Rectal smooth muscle tissue (tissue), 1 donor: Measurements from ENCODE around the gene CDH16.
A peak's percentile ranks its signal among the peaks of the same experiment; 100 is the strongest.
"Not testable (repeated sequence)": the region's sequence is repeated elsewhere in the genome, so short reads cannot be mapped to it uniquely, and the experiment has no call there.

Experiments
- H3K27ac ChIP-seq: one replicate; pipeline ENCODE4 v1.7.0; 2013; ENCODE audit warnings: low read depth, low read length, inconsistent platforms
- H3K27me3 ChIP-seq: one replicate; pipeline ENCODE4 v1.7.0; 2013; ENCODE audit warnings: low read length; ENCODE audit not compliant: control insufficient read depth, insufficient read depth
- H3K36me3 ChIP-seq: one replicate; pipeline ENCODE4 v1.7.0; 2013; ENCODE audit warnings: low read length; ENCODE audit not compliant: control insufficient read depth, insufficient read depth
- H3K4me1 ChIP-seq: one replicate; pipeline ENCODE4 v1.7.0; 2013; ENCODE audit warnings: low read length; ENCODE audit not compliant: control insufficient read depth, insufficient read depth
- H3K4me3 ChIP-seq: one replicate; pipeline ENCODE4 v1.7.0; 2013; ENCODE audit warnings: low read length
- H3K9ac ChIP-seq: one replicate; pipeline ENCODE4 v1.7.0; 2013; ENCODE audit warnings: low read length

Gene CDH16, protein sequence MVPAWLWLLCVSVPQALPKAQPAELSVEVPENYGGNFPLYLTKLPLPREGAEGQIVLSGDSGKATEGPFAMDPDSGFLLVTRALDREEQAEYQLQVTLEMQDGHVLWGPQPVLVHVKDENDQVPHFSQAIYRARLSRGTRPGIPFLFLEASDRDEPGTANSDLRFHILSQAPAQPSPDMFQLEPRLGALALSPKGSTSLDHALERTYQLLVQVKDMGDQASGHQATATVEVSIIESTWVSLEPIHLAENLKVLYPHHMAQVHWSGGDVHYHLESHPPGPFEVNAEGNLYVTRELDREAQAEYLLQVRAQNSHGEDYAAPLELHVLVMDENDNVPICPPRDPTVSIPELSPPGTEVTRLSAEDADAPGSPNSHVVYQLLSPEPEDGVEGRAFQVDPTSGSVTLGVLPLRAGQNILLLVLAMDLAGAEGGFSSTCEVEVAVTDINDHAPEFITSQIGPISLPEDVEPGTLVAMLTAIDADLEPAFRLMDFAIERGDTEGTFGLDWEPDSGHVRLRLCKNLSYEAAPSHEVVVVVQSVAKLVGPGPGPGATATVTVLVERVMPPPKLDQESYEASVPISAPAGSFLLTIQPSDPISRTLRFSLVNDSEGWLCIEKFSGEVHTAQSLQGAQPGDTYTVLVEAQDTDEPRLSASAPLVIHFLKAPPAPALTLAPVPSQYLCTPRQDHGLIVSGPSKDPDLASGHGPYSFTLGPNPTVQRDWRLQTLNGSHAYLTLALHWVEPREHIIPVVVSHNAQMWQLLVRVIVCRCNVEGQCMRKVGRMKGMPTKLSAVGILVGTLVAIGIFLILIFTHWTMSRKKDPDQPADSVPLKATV

DNA sequence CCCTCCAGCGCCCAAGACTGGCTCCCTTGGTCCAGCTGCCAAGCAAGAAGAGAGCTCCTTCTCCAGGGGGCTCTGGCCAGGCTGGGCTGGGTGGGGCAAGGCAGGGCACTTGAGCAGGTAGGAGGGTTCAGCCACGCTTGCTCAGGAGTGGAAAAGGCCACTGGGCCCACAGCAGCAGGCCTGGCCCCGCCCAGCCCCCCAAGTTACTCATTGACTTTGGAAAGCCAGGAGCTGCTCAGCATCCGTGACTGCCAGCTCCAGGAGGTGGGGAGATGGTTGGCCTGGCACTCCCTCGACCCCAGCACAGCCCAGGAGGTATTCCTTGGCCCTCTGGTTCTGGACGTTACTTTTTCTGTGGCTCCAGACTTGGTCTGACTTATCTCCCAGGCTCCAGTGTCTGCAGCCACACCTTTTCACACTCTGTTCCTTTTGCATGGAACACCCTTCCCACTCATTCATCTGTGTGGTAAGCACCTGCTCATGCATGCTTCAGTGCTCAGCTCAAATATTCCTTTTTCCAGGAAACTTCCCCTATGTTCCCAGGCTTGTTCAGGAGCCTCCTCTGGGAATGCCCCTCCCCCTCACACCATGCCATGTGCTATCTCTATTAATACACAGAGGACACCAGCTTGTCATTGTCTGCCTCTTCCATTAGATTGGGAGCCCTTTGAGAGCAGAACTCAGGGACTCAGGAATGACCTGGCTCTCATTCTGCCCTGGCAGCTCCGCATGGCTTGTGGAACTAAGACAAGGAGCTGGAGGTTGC, at the start of gene CDH16:
CDH16 (minus strand) TSS at position 83 of the 766 bp plus-strand sequence. CDS start 820 bp downstream, outside the sequence.
- Histone ChIP-seq H3K9ac (no peak within 1 kb of the TSS), H3K27ac (no peak within 1 kb of the TSS), H3K27me3 (no peaks in the 10 kb centered on the region)

DNA sequence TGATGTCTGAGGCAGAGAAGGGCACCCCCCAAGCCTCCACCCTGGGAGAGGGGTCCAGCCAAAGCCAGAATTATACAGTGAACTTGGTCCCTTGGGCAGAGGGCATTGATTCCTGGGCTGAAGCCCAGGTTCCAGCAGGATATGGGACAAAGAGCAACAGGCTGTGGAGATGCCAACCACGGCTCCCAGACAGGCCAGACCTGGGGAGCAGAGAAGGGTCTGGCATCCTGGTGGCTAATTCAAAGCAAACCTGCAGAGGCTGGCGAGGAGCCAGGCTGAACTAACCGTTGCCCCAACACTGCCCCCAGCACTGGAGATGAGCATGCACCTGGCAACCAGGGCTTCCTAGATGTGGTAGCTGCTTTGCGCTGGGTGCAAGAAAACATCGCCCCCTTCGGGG, 45.4 kb upstream of the CDH16 start:
- no peaks in the 10 kb centered on the region for H3K4me1 ChIP-seq
- H3K36me3 ChIP-seq = no peaks in the 10 kb centered on the region
- no peak overlapping the region for H3K4me3 ChIP-seq
- H3K27me3 ChIP-seq = peaks cover 2% of the 10 kb centered on the region
- no peak overlapping the region for H3K9ac ChIP-seq
- H3K27ac ChIP-seq = no peak overlapping the region

More for the DNA sequence above, at the start of gene CDH16:
- H3K4me1 ChIP-seq = peaks cover 9% of the 10 kb centered on the region
- no peaks in the 10 kb centered on the region for H3K36me3 ChIP-seq
- no peak within 1 kb of the TSS for H3K4me3 ChIP-seq

DNA sequence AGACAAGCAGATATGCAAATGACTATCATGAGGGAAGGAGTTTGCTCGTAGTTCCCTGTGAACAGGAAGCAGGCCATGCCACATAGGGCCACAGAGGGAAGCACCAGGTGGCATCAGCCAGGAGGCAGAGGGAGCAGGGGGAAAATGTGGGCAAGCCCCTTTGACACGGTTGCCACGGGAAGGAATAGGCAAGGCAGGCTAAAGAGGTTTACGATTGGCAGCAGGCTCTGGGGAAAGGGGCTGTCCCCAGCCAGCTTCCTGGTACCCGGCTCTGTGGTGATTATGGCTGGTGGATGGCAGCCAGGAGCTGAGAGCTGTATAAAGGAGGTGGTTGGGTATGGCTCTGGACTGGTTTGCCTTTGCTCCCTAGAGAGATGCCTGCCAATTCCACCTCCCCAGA, 43.2 kb upstream of the CDH16 start:
- no peaks in the 10 kb centered on the region for H3K4me1 ChIP-seq
- H3K27me3 ChIP-seq = peaks cover 2% of the 10 kb centered on the region
- no peaks in the 10 kb centered on the region for H3K36me3 ChIP-seq
- H3K9ac ChIP-seq = peak overlapping the region; percentile 37
- peak overlapping the region; percentile 43 for H3K4me3 ChIP-seq
- no peak overlapping the region for H3K27ac ChIP-seq

DNA sequence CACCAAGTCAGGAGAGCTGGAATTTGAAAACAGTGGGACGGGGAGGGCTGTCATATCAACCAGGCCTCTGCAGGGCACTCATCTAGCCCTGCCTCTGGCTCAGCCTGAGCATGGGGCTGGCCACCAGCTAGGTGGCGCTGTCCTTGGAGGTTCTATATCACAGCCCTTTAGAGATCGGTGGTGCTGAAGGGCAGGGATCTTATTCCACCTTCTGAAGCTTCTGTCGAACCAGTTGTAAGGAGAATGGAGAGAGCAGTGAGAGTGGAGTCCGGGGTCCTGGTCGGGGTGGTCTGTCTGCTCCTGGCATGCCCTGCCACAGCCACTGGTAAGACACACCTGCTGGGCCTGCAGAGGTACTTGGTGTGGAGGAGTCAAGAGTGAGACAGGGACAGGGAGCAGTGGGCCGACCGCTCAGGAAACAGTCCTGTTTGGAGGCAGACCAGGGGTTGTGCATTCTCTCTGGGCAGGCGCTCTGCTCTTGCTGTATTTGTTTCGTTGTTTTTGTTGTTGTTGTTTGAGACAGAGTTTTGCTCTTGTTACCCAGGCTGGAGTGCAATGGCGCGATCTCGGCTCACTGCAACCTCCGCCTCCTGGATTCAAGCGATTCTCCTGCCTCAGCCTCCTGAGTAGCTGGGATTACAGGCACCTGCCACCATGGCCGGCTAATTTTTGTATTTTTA, 42.5 kb upstream of the CDH16 start, which contains the start of gene CES3:
CES3 (plus strand) TSS at position 202 of the 680 bp plus-strand sequence; CDS start at position 244, 42 bp downstream.
- peak within 1 kb of the TSS; percentile 37 for H3K9ac ChIP-seq
- H3K27me3 ChIP-seq = peaks cover 2% of the 10 kb centered on the region
- H3K36me3 ChIP-seq = no peaks in the 10 kb centered on the region
- no peak within 1 kb of the TSS for H3K27ac ChIP-seq
- no peaks in the 10 kb centered on the region for H3K4me1 ChIP-seq
- H3K4me3 ChIP-seq = peak within 1 kb of the TSS; percentile 53

DNA sequence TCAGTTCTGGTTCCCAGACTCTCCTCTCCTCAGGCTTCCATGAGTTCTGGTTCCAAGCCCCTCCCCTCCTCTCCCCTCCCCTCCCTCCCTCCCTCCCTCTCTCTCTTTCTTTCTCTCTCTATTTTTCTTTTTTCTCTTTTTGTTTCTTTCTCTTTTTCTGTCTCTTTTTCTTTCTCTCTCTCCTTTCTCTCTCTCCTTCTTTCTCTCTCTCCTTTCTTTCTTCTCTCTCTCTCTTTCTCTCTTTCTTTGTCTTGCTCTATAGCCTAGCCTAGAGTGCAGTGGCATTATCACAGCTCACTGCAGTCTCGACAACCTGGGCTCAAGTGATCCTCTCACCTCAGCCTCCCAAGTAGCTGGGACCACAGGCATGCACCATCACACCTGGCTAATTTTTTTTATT, 41.6 kb upstream of the CDH16 start:
- peaks cover 1% of the 10 kb centered on the region for H3K27me3 ChIP-seq
- no peaks in the 10 kb centered on the region for H3K4me1 ChIP-seq
- no peaks in the 10 kb centered on the region for H3K36me3 ChIP-seq
- H3K4me3 ChIP-seq = no peak overlapping the region
- no peak overlapping the region for H3K9ac ChIP-seq
- no peak overlapping the region for H3K27ac ChIP-seq

DNA sequence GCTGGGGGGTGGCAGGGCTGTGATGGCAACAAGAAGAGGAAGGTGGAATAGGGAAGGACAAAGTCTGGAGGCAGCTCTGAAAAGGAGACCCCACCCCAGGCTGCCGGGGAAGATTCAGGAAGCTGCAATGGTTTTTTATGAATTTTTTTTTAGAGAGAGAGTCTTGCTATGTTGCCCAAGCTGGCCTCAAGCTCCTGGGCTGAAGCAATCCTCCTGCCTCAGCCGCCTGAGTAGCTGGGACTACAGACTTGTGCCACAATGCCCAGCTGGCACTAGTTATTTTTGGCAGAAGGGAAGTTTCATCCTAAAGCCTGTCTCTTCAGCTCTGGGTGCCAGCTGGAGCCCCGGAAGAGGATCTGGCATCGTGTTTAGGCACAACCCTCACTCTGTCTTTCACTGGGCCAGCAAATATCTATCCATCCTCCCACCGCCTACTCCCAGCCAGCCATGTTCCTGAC, 41.0 kb upstream of the CDH16 start:
- no peaks in the 10 kb centered on the region for H3K36me3 ChIP-seq
- no peaks in the 10 kb centered on the region for H3K27me3 ChIP-seq
- no peak overlapping the region for H3K4me3 ChIP-seq
- H3K9ac ChIP-seq = no peak overlapping the region
- no peaks in the 10 kb centered on the region for H3K4me1 ChIP-seq
- H3K27ac ChIP-seq = no peak overlapping the region

DNA sequence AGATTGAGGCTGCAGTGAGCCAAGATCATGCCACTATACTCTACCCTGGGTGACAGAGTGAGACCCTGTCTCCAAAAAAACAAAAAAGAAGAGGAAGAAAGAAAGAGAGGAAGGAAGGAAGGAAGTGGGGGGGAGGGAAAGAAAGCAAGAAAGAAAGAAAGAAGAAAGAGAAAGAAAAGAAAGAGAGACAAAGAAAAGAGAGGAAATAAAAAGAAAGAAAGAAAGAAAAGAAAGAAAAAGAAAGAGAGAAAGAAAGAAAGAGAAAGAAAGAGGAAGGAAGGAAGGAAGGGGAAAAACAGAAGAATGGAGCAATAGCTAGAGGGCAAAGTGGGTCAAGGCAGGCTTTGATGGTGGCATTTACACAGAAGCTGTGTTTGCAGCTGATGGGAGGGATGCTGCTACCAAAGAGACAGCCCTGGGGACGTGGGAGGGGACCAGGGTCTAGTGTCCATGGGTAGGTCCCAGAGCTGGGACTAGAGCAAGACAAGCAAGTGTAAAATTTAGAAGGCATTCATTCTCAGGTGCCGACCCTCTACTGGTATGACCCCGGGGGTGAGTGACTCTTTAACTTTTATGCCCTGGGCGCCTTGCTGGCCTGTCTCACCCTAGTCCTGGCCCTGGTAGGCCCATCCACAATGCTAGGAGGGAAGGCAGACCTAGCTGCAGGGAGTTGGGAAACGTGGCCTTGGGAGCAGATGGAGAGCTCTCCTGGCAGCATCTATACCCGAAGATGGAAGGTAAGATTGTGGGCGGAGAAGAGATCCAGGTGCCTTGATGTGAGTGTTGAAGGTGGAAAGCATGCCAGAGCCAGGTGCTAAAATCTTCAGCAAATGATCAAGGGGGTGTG, 40.4 kb upstream of the CDH16 start:
- H3K27ac ChIP-seq = no peak overlapping the region
- H3K4me1 ChIP-seq = no peaks in the 10 kb centered on the region
- no peaks in the 10 kb centered on the region for H3K36me3 ChIP-seq
- H3K9ac ChIP-seq = no peak overlapping the region
- no peak overlapping the region for H3K4me3 ChIP-seq
- H3K27me3 ChIP-seq = no peaks in the 10 kb centered on the region

DNA sequence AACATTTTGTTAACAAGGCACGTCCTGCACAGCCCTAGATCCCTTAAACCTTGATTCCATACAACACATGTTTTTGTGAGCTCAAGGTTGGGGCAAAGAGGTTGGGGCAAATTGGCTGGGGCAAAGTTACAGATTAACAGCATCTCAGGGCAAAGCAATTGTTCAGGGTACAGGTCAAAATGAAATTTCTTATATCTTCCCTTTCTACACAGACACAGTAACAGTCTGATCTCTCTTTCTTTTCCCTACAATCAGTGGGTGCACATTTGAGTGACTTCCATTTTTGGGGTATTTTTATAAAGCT, 37.4 kb upstream of the CDH16 start:
- H3K4me3 ChIP-seq, H3K27me3 ChIP-seq, H3K36me3 ChIP-seq, H3K9ac ChIP-seq, H3K4me1 ChIP-seq, H3K27ac ChIP-seq: not testable (repeated sequence)

DNA sequence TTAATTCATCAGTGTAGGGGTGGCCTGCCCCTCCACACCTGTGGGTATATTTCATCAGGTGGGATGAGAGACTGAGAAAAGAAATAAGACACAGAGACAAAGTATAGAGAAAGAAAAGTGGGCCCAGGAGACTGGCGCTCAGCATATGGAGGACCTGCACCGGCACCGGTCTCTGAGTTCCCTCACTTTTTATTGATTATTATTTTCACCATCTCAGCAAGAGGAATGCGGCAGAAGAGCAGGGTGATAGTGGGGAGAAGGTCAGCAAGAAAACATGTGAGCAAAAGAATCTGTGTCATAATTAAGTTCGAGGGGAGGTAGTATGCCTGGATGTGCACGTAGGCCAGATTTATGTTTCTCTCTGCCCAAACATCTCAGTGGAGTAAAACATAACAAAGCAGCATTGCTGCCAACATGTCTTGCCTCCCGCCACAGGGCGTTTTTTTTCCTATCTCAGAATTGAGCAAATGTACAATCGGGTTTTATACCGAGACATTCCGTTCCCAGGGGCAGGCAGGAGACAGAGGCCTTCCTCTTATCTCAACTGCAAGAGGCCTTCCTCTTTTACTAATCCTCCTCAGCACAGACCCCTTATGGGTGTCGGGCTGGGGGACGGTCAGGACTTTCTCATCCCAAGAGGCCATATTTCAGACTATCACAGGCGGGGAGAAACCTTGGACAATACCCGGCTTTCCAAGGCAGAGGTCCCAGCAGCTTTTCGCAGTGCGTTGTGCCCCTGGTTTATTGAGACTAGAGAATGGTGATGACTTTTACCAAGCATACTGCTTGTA, 36.9 kb upstream of the CDH16 start:
- not testable (repeated sequence) for H3K9ac ChIP-seq, H3K4me3 ChIP-seq, H3K4me1 ChIP-seq, H3K27ac ChIP-seq, H3K36me3 ChIP-seq, H3K27me3 ChIP-seq

DNA sequence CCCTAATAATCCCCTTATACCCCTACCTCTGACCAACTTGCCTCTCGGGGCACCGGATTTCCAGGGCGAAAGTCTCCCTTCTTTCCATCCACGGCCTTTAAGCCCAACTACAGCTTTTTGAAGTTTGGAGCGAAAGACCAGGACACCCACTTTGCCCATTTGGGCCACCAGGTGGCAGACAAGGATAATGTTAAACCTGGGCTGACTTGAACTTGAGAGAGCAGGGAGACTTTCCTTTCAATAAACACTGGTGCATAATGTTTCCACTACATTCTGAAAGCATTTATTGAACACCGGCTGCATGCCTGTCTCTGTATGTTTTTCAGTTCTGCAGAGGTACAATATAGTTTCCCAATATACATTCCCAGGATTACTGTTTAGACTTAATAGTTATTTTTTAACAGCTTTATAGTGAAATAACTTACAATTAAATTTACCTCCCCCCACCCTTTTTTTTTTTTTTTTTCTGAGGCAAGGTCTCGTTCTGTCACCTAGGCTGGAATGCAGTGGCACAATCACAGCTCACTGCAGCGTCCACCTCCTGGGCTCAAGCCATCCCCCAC, 35.5 kb upstream of the CDH16 start:
- Histone ChIP-seq H3K9ac (no peak overlapping the region), H3K27ac (no peak overlapping the region), H3K4me1 (no peaks in the 10 kb centered on the region), H3K27me3 (no peaks in the 10 kb centered on the region), H3K36me3 (no peaks in the 10 kb centered on the region), H3K4me3 (no peak overlapping the region)
